ENCODE data around the gene ITPA. TPM values are rescaled to one million over a fixed set of nuclear protein-coding genes. Genes with fewer than 3 reads are reported as not detected.
A peak's percentile ranks its signal among the peaks of the same experiment; 100 is the strongest.

ITPA gene
- total and polyA plus RNA-seq, 2 of the 13 experiments (the other 11 are each of a cell fraction or from before 2014, with no cell fraction given), result 60.1 to 103 TPM

DNA sequence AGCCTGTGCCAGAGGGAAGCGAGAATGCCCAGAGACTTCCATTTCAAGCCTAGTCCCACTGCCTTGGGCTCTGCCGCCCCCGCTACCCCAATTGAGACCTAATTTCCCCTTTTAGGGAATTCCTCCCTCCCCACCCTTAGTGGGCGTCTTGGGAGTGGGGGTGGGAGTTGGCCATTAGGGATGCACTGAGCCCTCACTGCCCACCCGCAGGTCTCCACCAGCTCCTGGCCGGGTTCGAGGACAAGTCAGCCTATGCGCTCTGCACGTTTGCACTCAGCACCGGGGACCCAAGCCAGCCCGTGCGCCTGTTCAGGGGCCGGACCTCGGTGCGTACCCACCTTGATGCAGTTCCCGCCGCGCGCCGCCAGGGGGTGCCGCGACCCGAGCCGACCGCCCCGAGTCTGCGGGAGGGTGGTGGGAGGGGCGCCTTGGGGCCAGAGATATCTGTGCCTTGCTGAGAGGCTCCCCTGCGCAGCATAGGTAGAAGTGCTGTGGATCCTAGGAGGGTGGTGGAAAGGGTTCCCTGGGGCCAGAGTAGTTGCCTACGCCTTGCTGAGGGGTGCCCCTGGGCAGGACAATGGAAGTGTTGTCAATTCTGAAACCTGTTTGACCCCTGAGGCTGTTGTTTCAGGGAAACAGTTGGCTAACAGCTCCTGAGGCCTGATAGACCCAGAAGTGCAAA lies 9.2 kb downstream of the ITPA start (continued):
- peak; percentile 80; the same call in 1 of the 2 replicates for TF ChIP-seq ZBTB20 (CRISPR knock-in tag; IDR thresholded peaks at IDR 0.05; ENCODE audit: borderline replicate concordance, low read depth)
- no peak for TF ChIP-seq NCOA5 (CRISPR knock-in tag; IDR thresholded peaks at IDR 0.05)
- TF ChIP-seq ZNF775 (CRISPR knock-in tag; IDR thresholded peaks at IDR 0.05; ENCODE audit: borderline replicate concordance), result no peak
- TF ChIP-seq, protein P1, sequence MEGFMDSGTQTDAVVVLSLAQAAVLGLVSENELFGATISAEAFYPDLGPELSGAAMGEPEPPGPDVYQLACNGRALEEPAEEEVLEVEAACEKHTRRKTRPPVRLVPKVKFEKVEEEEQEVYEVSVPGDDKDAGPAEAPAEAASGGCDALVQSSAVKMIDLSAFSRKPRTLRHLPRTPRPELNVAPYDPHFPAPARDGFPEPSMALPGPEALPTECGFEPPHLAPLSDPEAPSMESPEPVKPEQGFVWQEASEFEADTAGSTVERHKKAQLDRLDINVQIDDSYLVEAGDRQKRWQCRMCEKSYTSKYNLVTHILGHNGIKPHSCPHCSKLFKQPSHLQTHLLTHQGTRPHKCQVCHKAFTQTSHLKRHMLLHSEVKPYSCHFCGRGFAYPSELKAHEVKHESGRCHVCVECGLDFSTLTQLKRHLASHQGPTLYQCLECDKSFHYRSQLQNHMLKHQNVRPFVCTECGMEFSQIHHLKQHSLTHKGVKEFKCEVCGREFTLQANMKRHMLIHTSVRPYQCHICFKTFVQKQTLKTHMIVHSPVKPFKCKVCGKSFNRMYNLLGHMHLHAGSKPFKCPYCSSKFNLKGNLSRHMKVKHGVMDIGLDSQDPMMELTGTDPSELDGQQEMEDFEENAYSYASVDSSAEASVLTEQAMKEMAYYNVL (CRISPR knock-in tag; IDR thresholded peaks at IDR 0.05; ENCODE audit: borderline replicate concordance), result peak; percentile 28; the same call in 1 of the 2 replicates
- peak; percentile 65; the same call in 1 of the 2 replicates for TF ChIP-seq ZNF543 (CRISPR knock-in tag; IDR thresholded peaks at IDR 0.05)
- TF ChIP-seq HNRNPUL1 (IDR thresholded peaks at IDR 0.05; ENCODE audit: low read depth, low read length), result no peak
- peak; percentile 97 for TF ChIP-seq NFKB2 (CRISPR knock-in tag; IDR thresholded peaks at IDR 0.05; ENCODE audit: borderline replicate concordance)
- peak; percentile 18; the same call in 1 of the 2 replicates for TF ChIP-seq ZNF782 (CRISPR knock-in tag; IDR thresholded peaks at IDR 0.05; ENCODE audit: borderline replicate concordance)
- no peak for TF ChIP-seq HCFC1 (IDR thresholded peaks at IDR 0.05; ENCODE audit: low read depth, low read length)
- TF ChIP-seq, protein P2, sequence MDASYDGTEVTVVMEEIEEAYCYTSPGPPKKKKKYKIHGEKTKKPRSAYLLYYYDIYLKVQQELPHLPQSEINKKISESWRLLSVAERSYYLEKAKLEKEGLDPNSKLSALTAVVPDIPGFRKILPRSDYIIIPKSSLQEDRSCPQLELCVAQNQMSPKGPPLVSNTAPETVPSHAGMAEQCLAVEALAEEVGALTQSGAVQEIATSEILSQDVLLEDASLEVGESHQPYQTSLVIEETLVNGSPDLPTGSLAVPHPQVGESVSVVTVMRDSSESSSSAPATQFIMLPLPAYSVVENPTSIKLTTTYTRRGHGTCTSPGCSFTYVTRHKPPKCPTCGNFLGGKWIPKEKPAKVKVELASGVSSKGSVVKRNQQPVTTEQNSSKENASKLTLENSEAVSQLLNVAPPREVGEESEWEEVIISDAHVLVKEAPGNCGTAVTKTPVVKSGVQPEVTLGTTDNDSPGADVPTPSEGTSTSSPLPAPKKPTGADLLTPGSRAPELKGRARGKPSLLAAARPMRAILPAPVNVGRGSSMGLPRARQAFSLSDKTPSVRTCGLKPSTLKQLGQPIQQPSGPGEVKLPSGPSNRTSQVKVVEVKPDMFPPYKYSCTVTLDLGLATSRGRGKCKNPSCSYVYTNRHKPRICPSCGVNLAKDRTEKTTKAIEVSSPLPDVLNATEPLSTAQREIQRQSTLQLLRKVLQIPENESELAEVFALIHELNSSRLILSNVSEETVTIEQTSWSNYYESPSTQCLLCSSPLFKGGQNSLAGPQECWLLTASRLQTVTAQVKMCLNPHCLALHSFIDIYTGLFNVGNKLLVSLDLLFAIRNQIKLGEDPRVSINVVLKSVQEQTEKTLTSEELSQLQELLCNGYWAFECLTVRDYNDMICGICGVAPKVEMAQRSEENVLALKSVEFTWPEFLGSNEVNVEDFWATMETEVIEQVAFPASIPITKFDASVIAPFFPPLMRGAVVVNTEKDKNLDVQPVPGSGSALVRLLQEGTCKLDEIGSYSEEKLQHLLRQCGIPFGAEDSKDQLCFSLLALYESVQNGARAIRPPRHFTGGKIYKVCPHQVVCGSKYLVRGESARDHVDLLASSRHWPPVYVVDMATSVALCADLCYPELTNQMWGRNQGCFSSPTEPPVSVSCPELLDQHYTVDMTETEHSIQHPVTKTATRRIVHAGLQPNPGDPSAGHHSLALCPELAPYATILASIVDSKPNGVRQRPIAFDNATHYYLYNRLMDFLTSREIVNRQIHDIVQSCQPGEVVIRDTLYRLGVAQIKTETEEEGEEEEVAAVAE (CRISPR knock-in tag; IDR thresholded peaks at IDR 0.05; ENCODE audit: borderline replicate concordance), result no peak; the same call in 1 of the 2 replicates
- TF ChIP-seq JARID2 (CRISPR knock-in tag; IDR thresholded peaks at IDR 0.05; ENCODE audit: insufficient replicate concordance), result peak; percentile 88
- TF ChIP-seq CEBPG (CRISPR knock-in tag; IDR thresholded peaks at IDR 0.05), result peak; percentile 41; the same call in 1 of the 2 replicates
- no peak for TF ChIP-seq ZBTB1 (CRISPR knock-in tag; IDR thresholded peaks at IDR 0.05; ENCODE audit: borderline replicate concordance)
- no peak for TF ChIP-seq ZNF878 (CRISPR knock-in tag; IDR thresholded peaks at IDR 0.05)
- TF ChIP-seq ZNF3 (CRISPR knock-in tag; IDR thresholded peaks at IDR 0.05), result no peak
- TF ChIP-seq ZFP41 (CRISPR knock-in tag; IDR thresholded peaks at IDR 0.05; ENCODE audit: borderline replicate concordance), result peak; percentile 68; the same call in 1 of the 2 replicates
- peak; percentile 26; the same call in 1 of the 2 replicates for TF ChIP-seq ZBTB21 (CRISPR knock-in tag; IDR thresholded peaks at IDR 0.05)
- TF ChIP-seq ZFP36 (IDR thresholded peaks at IDR 0.05; ENCODE audit: borderline replicate concordance, low read depth, low read length, partially characterized antibody), result no peak
- TF ChIP-seq, protein P3, sequence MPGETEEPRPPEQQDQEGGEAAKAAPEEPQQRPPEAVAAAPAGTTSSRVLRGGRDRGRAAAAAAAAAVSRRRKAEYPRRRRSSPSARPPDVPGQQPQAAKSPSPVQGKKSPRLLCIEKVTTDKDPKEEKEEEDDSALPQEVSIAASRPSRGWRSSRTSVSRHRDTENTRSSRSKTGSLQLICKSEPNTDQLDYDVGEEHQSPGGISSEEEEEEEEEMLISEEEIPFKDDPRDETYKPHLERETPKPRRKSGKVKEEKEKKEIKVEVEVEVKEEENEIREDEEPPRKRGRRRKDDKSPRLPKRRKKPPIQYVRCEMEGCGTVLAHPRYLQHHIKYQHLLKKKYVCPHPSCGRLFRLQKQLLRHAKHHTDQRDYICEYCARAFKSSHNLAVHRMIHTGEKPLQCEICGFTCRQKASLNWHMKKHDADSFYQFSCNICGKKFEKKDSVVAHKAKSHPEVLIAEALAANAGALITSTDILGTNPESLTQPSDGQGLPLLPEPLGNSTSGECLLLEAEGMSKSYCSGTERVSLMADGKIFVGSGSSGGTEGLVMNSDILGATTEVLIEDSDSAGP (CRISPR knock-in tag; IDR thresholded peaks at IDR 0.05; ENCODE audit: borderline replicate concordance), result peak; percentile 97
- TF ChIP-seq ZNF205 (CRISPR knock-in tag; IDR thresholded peaks at IDR 0.05), result peak; percentile 87
- 0 out of 2 replicates have a peak, but pooled peaks have one; percentile 79 for TF ChIP-seq KLF13 (CRISPR knock-in tag; IDR thresholded peaks at IDR 0.05)
- TF ChIP-seq PITX1 (CRISPR knock-in tag; IDR thresholded peaks at IDR 0.05), result peak; percentile 81; the same call in 1 of the 2 replicates
- TF ChIP-seq DMAP1 (CRISPR knock-in tag; IDR thresholded peaks at IDR 0.05), result no peak; the same call in 1 of the 2 replicates

Measured in HepG2 (cell line).